ENCODE results near the gene WDR73. TPM values are rescaled to one million over a fixed set of nuclear protein-coding genes. Genes with fewer than 3 reads are reported as not detected.

WDR73 gene
- total RNA-seq (2022; extraction: Qiagen RNA extraction), result 38.6 to 49.7 TPM (median 39.2 TPM) in 5 replicates

DNA sequence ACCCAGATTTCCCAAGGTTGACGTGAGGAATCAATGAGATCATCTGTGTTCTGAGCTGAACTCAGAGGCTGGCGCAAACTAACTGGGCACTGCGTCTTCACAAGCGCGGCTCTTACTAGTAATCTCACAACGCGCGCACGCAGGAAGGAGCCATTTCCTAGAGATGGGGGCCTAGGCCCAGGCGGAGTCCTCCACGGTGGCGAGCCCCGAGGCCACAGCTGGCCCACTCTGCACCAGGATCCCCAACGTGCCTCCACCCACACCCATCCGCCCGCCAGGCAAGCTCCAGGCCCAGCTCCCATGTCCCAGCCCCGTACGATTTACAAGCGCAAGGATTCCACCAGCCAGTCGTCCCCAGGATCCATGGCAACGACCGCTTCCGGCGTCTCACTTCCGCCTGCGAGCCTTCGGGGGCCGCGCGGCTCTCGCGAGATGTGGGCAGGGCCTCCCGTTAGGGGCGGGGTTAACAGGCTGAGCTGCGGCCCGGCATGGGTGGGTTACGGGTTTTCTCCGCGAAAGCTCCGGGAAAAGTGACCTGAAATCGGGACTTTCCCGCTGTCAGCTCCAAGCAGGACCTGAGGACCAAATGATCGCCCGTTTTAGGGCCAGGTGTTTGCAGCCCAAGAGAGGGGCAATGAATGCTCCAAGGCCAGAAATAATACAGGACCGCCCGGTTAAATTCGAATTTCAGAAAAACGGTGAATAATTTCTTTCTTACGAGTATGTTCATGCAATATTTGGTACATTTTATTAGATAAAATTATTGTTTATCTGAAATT is at the start of gene WDR73:
WDR73 (minus strand) TSS at position 374 of the 779 bp plus-strand sequence; CDS start at position 365, 9 bp downstream.

DNA sequence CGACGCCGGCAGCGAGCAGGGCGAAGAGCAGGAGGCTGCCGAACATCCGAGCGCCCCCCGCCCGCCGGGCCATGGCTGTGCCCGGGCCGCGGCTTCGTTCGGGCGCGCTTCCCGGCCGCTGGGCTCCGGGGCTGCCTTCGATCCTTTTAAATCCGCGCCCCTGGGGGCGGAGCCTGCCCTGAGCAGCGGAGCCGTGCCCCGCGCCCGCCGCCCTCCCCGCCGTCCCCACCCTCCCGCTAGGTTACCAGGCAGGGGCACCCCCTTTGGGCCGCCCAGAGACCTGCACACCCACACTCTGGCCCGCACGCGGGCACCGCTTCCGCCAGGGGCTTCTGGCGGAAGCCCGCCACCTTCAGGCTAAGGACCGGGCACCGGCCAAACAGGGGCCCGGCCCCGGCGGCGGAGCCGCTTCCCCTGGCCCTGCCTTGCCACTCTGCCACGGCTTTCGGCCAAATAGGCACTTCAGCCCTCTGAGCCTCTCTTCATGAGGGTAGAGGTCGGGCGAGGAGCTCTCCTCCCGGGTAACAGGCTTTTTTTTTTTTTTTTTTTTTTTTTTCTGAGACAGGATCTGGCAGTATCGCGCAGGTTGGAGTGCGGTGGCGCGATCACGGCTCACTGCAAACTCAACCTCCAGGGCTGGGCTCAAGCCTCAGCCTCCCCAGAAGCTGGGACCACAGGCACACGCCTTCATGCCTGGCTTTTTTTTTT is 4.2 kb upstream of the WDR73 start, which contains the start of gene NMB:
NMB (minus strand) TSS at position 120 of the 708 bp plus-strand sequence; CDS start at position 73, 47 bp downstream.

DNA sequence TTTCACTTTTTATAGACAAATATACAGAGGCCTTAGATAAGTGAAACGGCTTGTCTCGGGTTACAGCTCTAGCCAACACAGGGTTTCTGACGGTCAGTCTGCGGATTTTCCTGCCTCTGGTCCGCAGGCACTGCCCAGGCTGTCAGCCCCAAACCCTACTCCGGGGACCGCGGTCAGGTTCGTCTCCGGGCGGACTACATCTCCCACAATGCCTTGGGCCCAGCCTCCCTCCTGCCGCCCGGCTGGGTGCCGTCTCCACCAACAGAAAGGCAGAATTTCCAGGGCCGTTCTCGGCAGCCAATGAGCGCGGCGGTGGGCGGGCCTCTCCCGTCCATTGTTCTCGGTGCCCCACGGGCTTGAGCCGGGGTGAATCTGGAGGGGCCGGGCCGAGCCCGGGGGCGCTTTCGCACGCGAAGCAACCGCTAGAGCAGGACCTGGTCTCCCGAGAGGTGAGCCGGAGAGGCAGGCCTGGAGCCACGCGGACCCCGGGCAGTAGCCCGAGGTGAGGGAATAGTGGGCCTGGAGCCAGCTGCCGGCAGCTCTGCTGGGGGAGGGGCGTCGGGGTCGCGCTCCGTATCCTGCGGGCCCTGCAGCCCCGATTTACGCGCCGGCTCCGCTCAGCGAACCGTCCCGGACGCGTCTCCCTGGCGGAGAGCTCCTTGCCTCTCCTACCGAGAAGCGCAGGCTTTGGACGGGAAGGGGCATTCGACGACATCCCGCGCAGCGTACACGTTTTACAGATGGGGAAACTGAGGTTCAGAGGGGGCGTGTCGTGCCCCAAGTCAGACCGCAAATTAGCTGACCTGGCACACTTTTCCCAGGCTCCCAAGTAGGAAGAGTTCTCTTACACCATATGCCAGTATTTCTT is 53.2 kb downstream of the WDR73 start, which contains the start of gene ZSCAN2:
ZSCAN2 (plus strand) TSS at position 323 of the 868 bp plus-strand sequence. CDS start 2,919 bp downstream, outside the sequence.

Other genes with a start within 250 kb of the WDR73 start
- 13.9 to 16.4 TPM (median 14.5 TPM) in 5 replicates for gene ZSCAN2, start 53.3 kb downstream of the WDR73 start, total RNA-seq (2022; extraction: Qiagen RNA extraction)
- 15.7 to 26.4 TPM (median 24.2 TPM) in 5 replicates for gene NMB, start 3.9 kb upstream of the WDR73 start, total RNA-seq (2022; extraction: Qiagen RNA extraction)
- 323 to 452 TPM (median 331 TPM) in 5 replicates for gene SEC11A, start 61.9 kb upstream of the WDR73 start, total RNA-seq (2022; extraction: Qiagen RNA extraction)
- gene ZNF592, start 94.3 kb upstream of the WDR73 start, total RNA-seq (2022; extraction: Qiagen RNA extraction), result 14.6 to 23.1 TPM (median 20.9 TPM) in 5 replicates
- 0.05 to 0.28 TPM (median 0.18 TPM) in 5 replicates for gene ALPK3, start 163.1 kb upstream of the WDR73 start, total RNA-seq (2022; extraction: Qiagen RNA extraction)
- gene SLC28A1, start 230.4 kb upstream of the WDR73 start, total RNA-seq (2022; extraction: Qiagen RNA extraction), result 0.05 TPM in 2 of 5 replicates, not detected in the others